Activated T-helper 2 cell treated with anti-CD3 and anti-CD28 coated beads, Interferon-gamma antibody, Interleukin-2, Interleukin-4, amounts not matched to agents 10 μg/mL and 5 μg/mL and 100 μg/mL, durations not matched to agents 14 hours and 24 hours and 36 hours (primary cell): Measurements from ENCODE around the gene BRMS1. TPM values are rescaled to one million over a fixed set of nuclear protein-coding genes. Genes with fewer than 3 reads are reported as not detected.
"Not testable (repeated sequence)": the region's sequence is repeated elsewhere in the genome, so short reads cannot be mapped to it uniquely, and the experiment has no call there.

Experiments
- DNase-seq: peaks from one replicate; pipeline ENCODE4 v3.0.0; 2021; ENCODE audit warnings: low spot score
- H3K27ac Mint-ChIP-seq: one replicate; pipeline ENCODE4 v1.8.0; 2021; ENCODE audit warnings: mixed read lengths
- H3K27me3 Mint-ChIP-seq: one replicate; pipeline ENCODE4 v1.8.0; 2021; ENCODE audit warnings: low read depth, mixed read lengths
- H3K36me3 Mint-ChIP-seq: one replicate; pipeline ENCODE4 v1.8.0; 2021; ENCODE audit warnings: low read depth, mixed read lengths
- H3K4me1 Mint-ChIP-seq: one replicate; pipeline ENCODE4 v1.8.0; 2021; ENCODE audit warnings: low read depth, mixed read lengths
- H3K4me3 Mint-ChIP-seq: one replicate; pipeline ENCODE4 v1.8.0; 2021; ENCODE audit warnings: low read depth, mild to moderate bottlenecking, moderate library complexity, mixed read lengths
- H3K9me3 Mint-ChIP-seq: one replicate; pipeline ENCODE4 v1.8.0; 2021; ENCODE audit warnings: mixed read lengths
- intact Hi-C: fragments of 100-400 bp; cut with micrococcal nuclease; formaldehyde crosslinking; loops from one replicate; pipeline ENCODE4 v1.15.1; 2023
- total RNA-seq: library from RNA; stranded (reverse); gene quantifications from 2 replicates; pipeline ENCODE4 v1.2.3, GENCODE V29; 2022

The BRMS1 gene
- total RNA-seq, 1 donor from 2014 or later = 46.0 TPM

GRCh38 chr11:66311965-66312548 lies 32.8 kb downstream of the BRMS1 start:
- H3K36me3 Mint-ChIP-seq = no peaks in the 10 kb centered on the region
- H3K4me1 Mint-ChIP-seq = peaks cover 8% of the 10 kb centered on the region
- peak overlapping the region; percentile 96 for H3K27ac Mint-ChIP-seq
- H3K27me3 Mint-ChIP-seq = no peaks in the 10 kb centered on the region
- intact Hi-C loops = loop anchor here (1.0 to 2.0 kb wide), 5 partner anchors 16 to 75 kb away; partner anchors contain the start of genes BRMS1 and YIF1A
- peak; percentile 92 for DNase-seq
- no peaks in the 10 kb centered on the region for H3K9me3 Mint-ChIP-seq
- peak overlapping the region; percentile 93 for H3K4me3 Mint-ChIP-seq

GRCh38 chr11:66311470-66311964 lies 33.4 kb downstream of the BRMS1 start:
- Mint-ChIP-seq H3K27ac (peak overlapping the region; percentile 96), H3K9me3 (no peaks in the 10 kb centered on the region), H3K27me3 (no peaks in the 10 kb centered on the region), H3K4me3 (peak overlapping the region; percentile 93), H3K4me1 (peaks cover 8% of the 10 kb centered on the region), H3K36me3 (no peaks in the 10 kb centered on the region)
- DNase-seq = no peak
- intact Hi-C loops = loop anchor here (2.0 kb wide), 1 partner anchor 75 kb away; no protein-coding TSS in a partner anchor

DNA sequence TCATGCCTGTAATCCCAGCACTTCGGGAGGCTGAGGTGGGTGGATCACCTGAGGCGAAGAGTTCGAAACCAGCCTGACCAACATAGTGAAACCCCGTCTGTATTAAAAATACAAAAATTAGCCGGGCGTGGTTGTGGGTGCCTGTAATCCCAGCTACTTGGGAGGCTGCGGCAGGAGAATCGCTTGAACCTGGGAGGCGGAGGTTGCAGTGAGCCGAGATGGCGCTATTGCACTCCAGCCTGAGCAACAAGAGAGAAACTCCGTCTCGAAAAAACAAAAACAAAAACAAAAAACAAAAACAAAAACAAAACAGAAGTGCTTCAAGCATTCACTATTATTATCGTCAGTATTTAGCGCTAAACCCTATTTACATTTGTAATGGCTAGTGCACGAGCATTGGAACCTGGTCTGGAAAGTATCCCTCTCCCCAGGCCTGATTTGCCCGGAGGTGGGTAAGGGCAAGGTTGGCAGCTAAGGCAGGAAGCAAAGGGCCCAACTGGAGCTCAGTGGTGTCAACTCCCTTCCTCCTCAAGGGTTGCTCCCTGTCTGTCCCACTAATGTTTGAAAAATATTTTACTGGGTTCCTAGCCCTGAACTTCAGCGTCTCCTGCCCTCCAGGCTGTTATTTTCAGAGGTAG lies 34.0 kb downstream of the BRMS1 start:
- H3K4me1 Mint-ChIP-seq, H3K27me3 Mint-ChIP-seq, DNase-seq, H3K36me3 Mint-ChIP-seq, H3K9me3 Mint-ChIP-seq, H3K27ac Mint-ChIP-seq, H3K4me3 Mint-ChIP-seq: not testable (repeated sequence)
- intact Hi-C loops = loop anchor here (2.0 kb wide), 1 partner anchor 76 kb away; no protein-coding TSS in a partner anchor

GRCh38 chr11:66310324-66310723 lies 34.6 kb downstream of the BRMS1 start:
- no peak overlapping the region for H3K4me3 Mint-ChIP-seq
- H3K9me3 Mint-ChIP-seq = no peaks in the 10 kb centered on the region
- no peaks in the 10 kb centered on the region for H3K36me3 Mint-ChIP-seq
- no peaks in the 10 kb centered on the region for H3K27me3 Mint-ChIP-seq
- peaks cover 8% of the 10 kb centered on the region for H3K4me1 Mint-ChIP-seq
- DNase-seq = no peak
- no peak overlapping the region for H3K27ac Mint-ChIP-seq
- intact Hi-C loops = loop anchor here (2.0 kb wide), 1 partner anchor 76 kb away; no protein-coding TSS in a partner anchor

DNA sequence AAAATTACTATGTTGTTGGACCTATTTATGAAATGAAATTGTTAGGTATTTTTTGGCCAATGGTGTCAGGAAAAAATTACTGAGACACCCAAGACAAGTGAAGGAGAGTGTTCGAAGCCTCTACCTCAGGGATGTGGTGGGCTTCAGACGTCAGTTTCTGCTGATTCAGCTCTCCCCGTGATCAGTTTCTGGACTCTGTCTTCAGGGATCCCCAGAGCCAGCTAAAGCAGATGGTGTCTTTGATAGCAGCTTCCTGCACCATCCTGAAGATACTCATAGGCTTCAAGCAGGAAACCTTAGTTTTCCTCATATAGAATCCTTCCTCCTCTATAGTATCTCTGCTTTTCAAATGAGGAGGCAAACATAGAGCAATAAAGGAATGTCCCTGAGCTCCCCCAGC lies 35.4 kb downstream of the BRMS1 start:
- Mint-ChIP-seq H3K36me3 (no peaks in the 10 kb centered on the region), H3K4me1 (peaks cover 8% of the 10 kb centered on the region), H3K27me3 (no peaks in the 10 kb centered on the region), H3K27ac (no peak overlapping the region), H3K4me3 (no peak overlapping the region), H3K9me3 (no peaks in the 10 kb centered on the region)
- DNase-seq = no peak
- intact Hi-C loops = no loop called here

DNA sequence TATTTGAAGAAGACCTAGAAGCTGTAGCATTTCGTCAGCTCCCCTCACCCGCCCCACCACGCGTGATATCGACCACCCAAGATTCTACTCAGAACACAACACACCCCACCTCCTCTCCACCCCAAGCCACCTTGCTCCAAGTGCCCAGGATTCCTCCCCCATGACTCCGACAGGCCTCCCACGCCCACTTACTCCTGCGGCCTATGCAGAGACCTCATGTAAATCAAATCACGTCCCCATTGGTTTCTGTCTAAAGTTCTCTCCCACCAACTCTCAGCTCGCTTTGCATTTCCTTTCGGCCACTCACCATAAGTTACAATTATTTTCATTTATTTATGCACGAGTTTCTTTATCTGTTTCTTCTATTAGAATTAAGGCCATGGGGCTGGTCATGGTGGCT lies 42.2 kb downstream of the BRMS1 start:
- intact Hi-C loops = no loop called here
- Mint-ChIP-seq H3K27ac (no peak overlapping the region), H3K36me3 (no peaks in the 10 kb centered on the region), H3K4me1 (no peaks in the 10 kb centered on the region), H3K9me3 (no peaks in the 10 kb centered on the region), H3K4me3 (no peak overlapping the region), H3K27me3 (no peaks in the 10 kb centered on the region)
- DNase-seq = no peak

DNA sequence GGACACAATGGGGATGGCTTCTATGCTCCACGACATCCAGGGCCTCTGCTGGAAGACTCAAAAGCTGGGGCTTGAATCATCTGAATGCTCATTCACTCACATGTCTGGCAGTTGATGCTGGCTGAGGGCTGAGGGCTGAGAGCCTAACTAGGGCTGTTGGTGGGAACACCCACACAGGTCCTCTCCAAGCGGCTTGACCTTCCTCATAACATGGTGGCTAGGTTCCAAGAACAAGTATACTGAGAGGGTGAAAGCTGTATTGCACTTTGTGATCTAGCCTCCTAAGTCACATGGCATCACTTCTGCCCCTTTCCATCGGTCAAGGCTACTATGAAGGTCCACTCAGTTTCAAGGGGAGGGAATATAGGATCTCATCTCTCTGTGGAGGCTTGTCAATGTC lies 45.7 kb downstream of the BRMS1 start:
- Mint-ChIP-seq H3K36me3 (no peaks in the 10 kb centered on the region), H3K9me3 (no peaks in the 10 kb centered on the region), H3K4me3 (no peak overlapping the region), H3K27ac (no peak overlapping the region), H3K27me3 (peaks cover 2% of the 10 kb centered on the region), H3K4me1 (no peaks in the 10 kb centered on the region)
- DNase-seq = no peak
- intact Hi-C loops = no loop called here

- H3K4me1 Mint-ChIP-seq = no peaks in the 10 kb centered on the region
- no peak overlapping the region for H3K27ac Mint-ChIP-seq
- H3K9me3 Mint-ChIP-seq = no peaks in the 10 kb centered on the region
- no peak for DNase-seq
- no peak overlapping the region for H3K4me3 Mint-ChIP-seq
- intact Hi-C loops = no loop called here
- H3K27me3 Mint-ChIP-seq = peaks cover 12% of the 10 kb centered on the region
- H3K36me3 Mint-ChIP-seq = no peaks in the 10 kb centered on the region
Observed at GRCh38 chr11:66297610-66298009, 47.3 kb downstream of the BRMS1 start.

GRCh38 chr11:66294626-66295620 lies 50.0 kb downstream of the BRMS1 start:
- peaks cover 28% of the 10 kb centered on the region for H3K27me3 Mint-ChIP-seq
- H3K9me3 Mint-ChIP-seq = no peaks in the 10 kb centered on the region
- no peak overlapping the region for H3K4me3 Mint-ChIP-seq
- no peaks in the 10 kb centered on the region for H3K36me3 Mint-ChIP-seq
- intact Hi-C loops = no loop called here
- no peak for DNase-seq
- H3K4me1 Mint-ChIP-seq = peaks cover 5% of the 10 kb centered on the region
- H3K27ac Mint-ChIP-seq = no peak overlapping the region

GRCh38 chr11:66293777-66294625 lies 50.9 kb downstream of the BRMS1 start:
- H3K4me1 Mint-ChIP-seq = peaks cover 9% of the 10 kb centered on the region

DNA sequence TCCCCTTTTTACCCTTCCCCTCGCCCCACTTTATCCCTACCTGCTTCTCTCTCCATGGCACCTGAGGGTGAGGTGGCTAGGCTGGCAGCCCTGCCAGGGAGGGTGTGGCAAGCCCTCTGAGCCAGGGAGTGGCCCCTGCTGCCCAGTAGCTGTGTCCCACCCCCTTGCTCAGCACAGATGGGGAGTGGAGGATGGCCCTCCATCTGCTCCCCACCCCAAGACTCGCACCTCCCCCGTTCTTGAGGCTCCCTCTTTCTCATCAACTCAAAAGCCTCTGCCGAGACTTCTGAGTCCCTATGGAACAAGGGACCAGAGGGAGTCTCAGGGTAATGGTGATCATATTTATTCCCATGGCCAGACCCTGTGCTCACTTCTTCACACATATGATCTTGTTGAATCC lies 51.6 kb downstream of the BRMS1 start:
- H3K4me1 Mint-ChIP-seq = peaks cover 9% of the 10 kb centered on the region
- no peak for DNase-seq
- peaks cover 30% of the 10 kb centered on the region for H3K27me3 Mint-ChIP-seq
- H3K9me3 Mint-ChIP-seq = no peaks in the 10 kb centered on the region
- intact Hi-C loops = no loop called here
- no peak overlapping the region for H3K27ac Mint-ChIP-seq
- H3K4me3 Mint-ChIP-seq = no peak overlapping the region
- H3K36me3 Mint-ChIP-seq = no peaks in the 10 kb centered on the region

More at GRCh38 chr11:66293777-66294625, 50.9 kb downstream of the BRMS1 start:
- peaks cover 30% of the 10 kb centered on the region for H3K27me3 Mint-ChIP-seq
- no peak for DNase-seq
- no peak overlapping the region for H3K4me3 Mint-ChIP-seq
- no peaks in the 10 kb centered on the region for H3K9me3 Mint-ChIP-seq
- no peaks in the 10 kb centered on the region for H3K36me3 Mint-ChIP-seq
- intact Hi-C loops = no loop called here
- no peak overlapping the region for H3K27ac Mint-ChIP-seq
